ENCODE data around the gene CYP17A1. TPM values are rescaled to one million over a fixed set of nuclear protein-coding genes. Genes with fewer than 3 reads are reported as not detected.
"Not testable (repeated sequence)": the region's sequence is repeated elsewhere in the genome, so short reads cannot be mapped to it uniquely, and the experiment has no call there.

The CYP17A1 gene
- total and polyA plus RNA-seq, 2 experiments from 2014 or later: not detected

GRCh38 chr10:102820008-102820407, 17.2 kb downstream of the CYP17A1 start:
- not testable (repeated sequence) for H2AFZ ChIP-seq; H4K20me1 ChIP-seq (replicated peaks; ENCODE audit: insufficient read depth); ATAC-seq; DNase-seq (ENCODE audit: low spot score); H3K4me3 Mint-ChIP-seq; H3K27me3 Mint-ChIP-seq (ENCODE audit: insufficient read depth, low read depth, poor library complexity); H3K4me3 ChIP-seq; H3K79me2 ChIP-seq (replicated peaks; ENCODE audit: insufficient read depth); H3K36me3 Mint-ChIP-seq (ENCODE audit: low read depth); H3K36me3 ChIP-seq (ENCODE audit: insufficient read depth); H3F3A ChIP-seq (replicated peaks; ENCODE audit: low read depth); H3K27ac ChIP-seq (ENCODE audit: low read depth); H3K27me3 ChIP-seq (ENCODE audit: insufficient read depth); H3K4me2 ChIP-seq; H3K9me3 Mint-ChIP-seq; H3K27ac Mint-ChIP-seq; H3K9me2 ChIP-seq (ENCODE audit: insufficient read depth)
- peaks cover 14% of the 10 kb centered on the region for H3K4me1 Mint-ChIP-seq
- peaks cover 14% of the 10 kb centered on the region for H3K4me1 ChIP-seq (ENCODE audit: insufficient read depth)

- DNase-seq (ENCODE audit: low spot score): no peak
- no peak overlapping the region for H3K27ac Mint-ChIP-seq
- H3K9me2 ChIP-seq (ENCODE audit: insufficient read depth): no peaks in the 10 kb centered on the region
- peaks cover 6% of the 10 kb centered on the region; the same call in 1 of the 2 replicates for H3F3A ChIP-seq (replicated peaks; ENCODE audit: low read depth)
- no peaks in the 10 kb centered on the region for H3K27me3 ChIP-seq (ENCODE audit: insufficient read depth)
- H3K27me3 Mint-ChIP-seq (ENCODE audit: insufficient read depth, low read depth, poor library complexity): peaks cover 8% of the 10 kb centered on the region
- no peak overlapping the region for H3K27ac ChIP-seq (ENCODE audit: low read depth)
- no peak overlapping the region for H2AFZ ChIP-seq
- no peaks in the 10 kb centered on the region for H3K36me3 ChIP-seq (ENCODE audit: insufficient read depth)
- no peak for ATAC-seq
- H3K4me3 Mint-ChIP-seq: no peak overlapping the region
- no peaks in the 10 kb centered on the region for H3K79me2 ChIP-seq (replicated peaks; ENCODE audit: insufficient read depth)
- peaks cover 20% of the 10 kb centered on the region for H3K4me1 Mint-ChIP-seq
- no peak overlapping the region for H3K4me3 ChIP-seq
- H3K4me1 ChIP-seq (ENCODE audit: insufficient read depth): peaks cover 19% of the 10 kb centered on the region
- no peaks in the 10 kb centered on the region for H3K36me3 Mint-ChIP-seq (ENCODE audit: low read depth)
- TF ChIP-seq EZH2phosphoT487 (IDR thresholded peaks at IDR 0.05; ENCODE audit: unreplicated experiment): no peak
- no peak for TF ChIP-seq CREB1 (CRISPR knock-in tag; IDR thresholded peaks at IDR 0.05; ENCODE audit: low read depth)
- no peak for TF ChIP-seq REST (IDR thresholded peaks at IDR 0.05; ENCODE audit: unreplicated experiment)
- TF ChIP-seq STAT1 (IDR thresholded peaks at IDR 0.05; ENCODE audit: unreplicated experiment): no peak
- TF ChIP-seq ZNF331 (CRISPR knock-in tag; IDR thresholded peaks at IDR 0.05; ENCODE audit: low read depth): no peak
- no peak for TF ChIP-seq ZNF114 (CRISPR knock-in tag; IDR thresholded peaks at IDR 0.05)
- TF ChIP-seq JUNB (IDR thresholded peaks at IDR 0.05; ENCODE audit: unreplicated experiment): no peak
- H3K9me3 Mint-ChIP-seq: peaks cover 1% of the 10 kb centered on the region; the same call in 1 of the 3 replicates
- no peak overlapping the region for H3K4me2 ChIP-seq
- H4K20me1 ChIP-seq (replicated peaks; ENCODE audit: insufficient read depth): no peaks in the 10 kb centered on the region
Measured at GRCh38 chr10:102819054-102819453, 18.2 kb downstream of the CYP17A1 start.

DNA sequence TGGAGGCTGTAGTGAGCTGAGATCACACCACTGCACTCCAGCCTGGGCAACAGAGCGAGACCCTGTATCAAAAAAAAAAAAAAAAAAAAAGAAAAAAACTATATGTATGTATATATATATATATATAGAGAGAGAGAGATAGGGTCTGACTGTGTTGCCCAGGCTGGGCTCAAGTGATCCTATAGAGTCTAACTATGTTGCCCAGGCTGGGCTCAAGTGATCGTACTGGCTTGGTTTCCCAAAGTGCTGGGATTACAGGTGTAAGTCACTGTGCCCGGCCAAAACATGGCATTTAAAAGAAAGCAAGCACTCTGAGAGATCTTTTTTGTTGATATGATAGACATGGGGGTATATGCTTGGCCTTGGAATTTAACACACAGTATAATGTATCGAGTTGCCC, 20.0 kb downstream of the CYP17A1 start:
- H3K27ac ChIP-seq (ENCODE audit: low read depth): no peak overlapping the region
- Mint-ChIP-seq H3K4me3 (no peak overlapping the region), H3K27ac (no peak overlapping the region), H3K27me3 (ENCODE audit: insufficient read depth, low read depth, poor library complexity) (peaks cover 11% of the 10 kb centered on the region), H3K36me3 (ENCODE audit: low read depth) (peaks cover 9% of the 10 kb centered on the region; the same call in 1 of the 3 replicates), H3K4me1 (peaks cover 20% of the 10 kb centered on the region), H3K9me3 (no peaks in the 10 kb centered on the region)
- no peaks in the 10 kb centered on the region for H4K20me1 ChIP-seq (replicated peaks; ENCODE audit: insufficient read depth)
- no peak for ATAC-seq
- H2AFZ ChIP-seq: no peak overlapping the region
- H3K9me2 ChIP-seq (ENCODE audit: insufficient read depth): no peaks in the 10 kb centered on the region
- peaks cover 19% of the 10 kb centered on the region for H3K4me1 ChIP-seq (ENCODE audit: insufficient read depth)
- no peak overlapping the region for H3K4me3 ChIP-seq
- H3K27me3 ChIP-seq (ENCODE audit: insufficient read depth): no peaks in the 10 kb centered on the region
- no peak for DNase-seq (ENCODE audit: low spot score)
- H3K36me3 ChIP-seq (ENCODE audit: insufficient read depth): no peaks in the 10 kb centered on the region
- no peaks in the 10 kb centered on the region for H3K79me2 ChIP-seq (replicated peaks; ENCODE audit: insufficient read depth)
- peaks cover 6% of the 10 kb centered on the region; the same call in 1 of the 2 replicates for H3F3A ChIP-seq (replicated peaks; ENCODE audit: low read depth)
- no peak overlapping the region for H3K4me2 ChIP-seq
- no peak for TF ChIP-seq ZNF462 (CRISPR knock-in tag; IDR thresholded peaks at IDR 0.05)
- TF ChIP-seq JUNB (IDR thresholded peaks at IDR 0.05; ENCODE audit: unreplicated experiment): no peak
- no peak for TF ChIP-seq ZNF114 (CRISPR knock-in tag; IDR thresholded peaks at IDR 0.05)
- no peak for TF ChIP-seq CREB1 (CRISPR knock-in tag; IDR thresholded peaks at IDR 0.05; ENCODE audit: low read depth)
